NCI-H226 (cell line): Measurements from ENCODE around the gene FER.
"Not testable (repeated sequence)": the region's sequence is repeated elsewhere in the genome, so short reads cannot be mapped to it uniquely, and the experiment has no call there.

Experiments
- DNase-seq: peaks from one replicate; pipeline ENCODE4 v3.0.0-alpha.2; 2015

FER gene

GRCh38 chr5:108899244-108899643 lies 151.5 kb downstream of the FER start:
- DNase-seq: not testable (repeated sequence)

GRCh38 chr5:108900668-108901067 lies 153.0 kb downstream of the FER start:
- DNase-seq: no peak

- DNase-seq: no peak
Observed at GRCh38 chr5:108905805-108906204, 158.1 kb downstream of the FER start.

GRCh38 chr5:108910627-108911026 lies 162.9 kb downstream of the FER start:
- DNase-seq: no peak

GRCh38 chr5:108911055-108911454 lies 163.4 kb downstream of the FER start:
- no peak for DNase-seq

GRCh38 chr5:108917596-108917995 lies 169.9 kb downstream of the FER start:
- DNase-seq: peak; percentile 52

GRCh38 chr5:108919591-108920326 lies 172.1 kb downstream of the FER start:
- no peak for DNase-seq

GRCh38 chr5:108924457-108924961 lies 176.8 kb downstream of the FER start:
- DNase-seq: no peak

GRCh38 chr5:108925073-108925472 lies 177.4 kb downstream of the FER start:
- DNase-seq: no peak

- DNase-seq: no peak
Observed at GRCh38 chr5:108930107-108930506, 182.4 kb downstream of the FER start.

GRCh38 chr5:108935611-108936010 lies 187.9 kb downstream of the FER start:
- no peak for DNase-seq

GRCh38 chr5:108937221-108937620 lies 189.5 kb downstream of the FER start:
- no peak for DNase-seq

GRCh38 chr5:108940506-108940905 lies 192.8 kb downstream of the FER start:
- no peak for DNase-seq

- DNase-seq: no peak
Observed at GRCh38 chr5:108941746-108942145, 194.0 kb downstream of the FER start.

GRCh38 chr5:108942701-108943100 lies 195.0 kb downstream of the FER start:
- no peak for DNase-seq

GRCh38 chr5:108945094-108945493 lies 197.4 kb downstream of the FER start:
- no peak for DNase-seq

- DNase-seq: no peak
Observed at GRCh38 chr5:108946008-108946407, 198.3 kb downstream of the FER start.

GRCh38 chr5:108947164-108947563 lies 199.5 kb downstream of the FER start:
- no peak for DNase-seq

GRCh38 chr5:108950276-108950675 lies 202.6 kb downstream of the FER start:
- no peak for DNase-seq

GRCh38 chr5:108953940-108954339 lies 206.2 kb downstream of the FER start:
- DNase-seq: peak; percentile 6

- DNase-seq: no peak
Observed at GRCh38 chr5:108957333-108957732, 209.6 kb downstream of the FER start.

- no peak for DNase-seq
Observed at GRCh38 chr5:108966910-108967309, 219.2 kb downstream of the FER start.

- DNase-seq: no peak
Observed at GRCh38 chr5:108974594-108974993, 226.9 kb downstream of the FER start.

GRCh38 chr5:108975697-108976096 lies 228.0 kb downstream of the FER start:
- DNase-seq: no peak

- DNase-seq: no peak
Observed at GRCh38 chr5:108983461-108984092, 235.9 kb downstream of the FER start.
